HL-60 (cell line): Measurements from ENCODE around the gene CTCF.

Experiments
- CTCF ChIP-seq: IDR thresholded peaks from one replicate; pipeline ENCODE4 v1.5.1; 2011; ENCODE audit warnings: low read length, control low read depth, inconsistent platforms; ENCODE audit not compliant: insufficient read depth
- POLR2AphosphoS5 ChIP-seq: IDR thresholded peaks from 2 replicates; pipeline ENCODE4 v1.6.1; 2012; ENCODE audit warnings: low read depth
- TF ChIP-seq, protein P1 (sequence below): IDR thresholded peaks from 2 replicates; pipeline ENCODE4 v1.6.1; 2012; ENCODE audit warnings: low read depth; ENCODE audit not compliant: insufficient replicate concordance

GRCh38 chr16:67644038-67644437 lies 81.7 kb downstream of the CTCF start:
- TF ChIP-seq CTCF (no peak), POLR2AphosphoS5 (no peak)
- TF ChIP-seq, protein P1, sequence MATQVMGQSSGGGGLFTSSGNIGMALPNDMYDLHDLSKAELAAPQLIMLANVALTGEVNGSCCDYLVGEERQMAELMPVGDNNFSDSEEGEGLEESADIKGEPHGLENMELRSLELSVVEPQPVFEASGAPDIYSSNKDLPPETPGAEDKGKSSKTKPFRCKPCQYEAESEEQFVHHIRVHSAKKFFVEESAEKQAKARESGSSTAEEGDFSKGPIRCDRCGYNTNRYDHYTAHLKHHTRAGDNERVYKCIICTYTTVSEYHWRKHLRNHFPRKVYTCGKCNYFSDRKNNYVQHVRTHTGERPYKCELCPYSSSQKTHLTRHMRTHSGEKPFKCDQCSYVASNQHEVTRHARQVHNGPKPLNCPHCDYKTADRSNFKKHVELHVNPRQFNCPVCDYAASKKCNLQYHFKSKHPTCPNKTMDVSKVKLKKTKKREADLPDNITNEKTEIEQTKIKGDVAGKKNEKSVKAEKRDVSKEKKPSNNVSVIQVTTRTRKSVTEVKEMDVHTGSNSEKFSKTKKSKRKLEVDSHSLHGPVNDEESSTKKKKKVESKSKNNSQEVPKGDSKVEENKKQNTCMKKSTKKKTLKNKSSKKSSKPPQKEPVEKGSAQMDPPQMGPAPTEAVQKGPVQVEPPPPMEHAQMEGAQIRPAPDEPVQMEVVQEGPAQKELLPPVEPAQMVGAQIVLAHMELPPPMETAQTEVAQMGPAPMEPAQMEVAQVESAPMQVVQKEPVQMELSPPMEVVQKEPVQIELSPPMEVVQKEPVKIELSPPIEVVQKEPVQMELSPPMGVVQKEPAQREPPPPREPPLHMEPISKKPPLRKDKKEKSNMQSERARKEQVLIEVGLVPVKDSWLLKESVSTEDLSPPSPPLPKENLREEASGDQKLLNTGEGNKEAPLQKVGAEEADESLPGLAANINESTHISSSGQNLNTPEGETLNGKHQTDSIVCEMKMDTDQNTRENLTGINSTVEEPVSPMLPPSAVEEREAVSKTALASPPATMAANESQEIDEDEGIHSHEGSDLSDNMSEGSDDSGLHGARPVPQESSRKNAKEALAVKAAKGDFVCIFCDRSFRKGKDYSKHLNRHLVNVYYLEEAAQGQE: no peak
